ENCODE measurements around the gene COL6A6.

GRCh38 chr3:130516645-130517512 lies at the start of gene COL6A6:
- TF ChIP-seq CTCF (IDR thresholded peaks at IDR 0.05) (no peak), POLR2A (IDR thresholded peaks at IDR 0.05) (no peak)

All from lower leg skin (tissue), 3 donors.